NCI-H2227 (cell line): ENCODE data around the gene LRIT3.
"Not testable (repeated sequence)": the region's sequence is repeated elsewhere in the genome, so short reads cannot be mapped to it uniquely, and the experiment has no call there.

Experiments
- DNase-seq: peaks from one replicate; lab custom pipeline; 2025; ENCODE audit not compliant: unreplicated experiment; lab: John Stamatoyannopoulos, UW

The LRIT3 gene

GRCh38 chr4:109850601-109851000 is 2.7 kb downstream of the LRIT3 start:
- no peak for DNase-seq

GRCh38 chr4:109859426-109860300 is 11.8 kb downstream of the LRIT3 start:
- not testable (repeated sequence) for DNase-seq

- no peak for DNase-seq
These were observed 13.4 kb downstream of the LRIT3 start for GRCh38 chr4:109861271-109861670.

GRCh38 chr4:109861916-109862511 is 14.1 kb downstream of the LRIT3 start:
- DNase-seq: no peak

GRCh38 chr4:109864134-109864533 is 16.2 kb downstream of the LRIT3 start:
- no peak for DNase-seq

GRCh38 chr4:109870061-109870460 is 22.2 kb downstream of the LRIT3 start:
- DNase-seq: no peak

- DNase-seq: no peak
These were observed 24.2 kb downstream of the LRIT3 start for GRCh38 chr4:109872065-109872464.

GRCh38 chr4:109872950-109873656 is 25.2 kb downstream of the LRIT3 start:
- no peak for DNase-seq

- no peak for DNase-seq
These were observed 26.0 kb downstream of the LRIT3 start for GRCh38 chr4:109873791-109874514.

GRCh38 chr4:109875106-109875505 is 27.2 kb downstream of the LRIT3 start:
- no peak for DNase-seq

GRCh38 chr4:109875553-109875952 is 27.6 kb downstream of the LRIT3 start:
- DNase-seq: not testable (repeated sequence)

GRCh38 chr4:109876634-109877265 is 28.8 kb downstream of the LRIT3 start:
- DNase-seq: no peak

GRCh38 chr4:109877400-109877799 is 29.5 kb downstream of the LRIT3 start:
- DNase-seq: no peak

- DNase-seq: no peak
These were observed 30.4 kb downstream of the LRIT3 start for GRCh38 chr4:109878355-109878754.

GRCh38 chr4:109879081-109879480 is 31.2 kb downstream of the LRIT3 start:
- no peak for DNase-seq

GRCh38 chr4:109879636-109880314 is 31.9 kb downstream of the LRIT3 start:
- DNase-seq: no peak

GRCh38 chr4:109886303-109886702 is 38.4 kb downstream of the LRIT3 start:
- no peak for DNase-seq

GRCh38 chr4:109887071-109887470 is 39.2 kb downstream of the LRIT3 start:
- no peak for DNase-seq

- DNase-seq: no peak
These were observed 42.2 kb downstream of the LRIT3 start for GRCh38 chr4:109890076-109890475.

GRCh38 chr4:109902559-109903251 is 54.8 kb downstream of the LRIT3 start:
- no peak for DNase-seq
